Muscle layer of colon (tissue), 2 donors: ENCODE results near the gene MAEA.
"Not testable (repeated sequence)": the region's sequence is repeated elsewhere in the genome, so short reads cannot be mapped to it uniquely, and the experiment has no call there.

Experiments used
- H3K27ac ChIP-seq: one replicate; pipeline ENCODE4 v1.7.0; 2013; ENCODE audit warnings: low read depth, mild to moderate bottlenecking, low read length, moderate library complexity
- H3K27me3 ChIP-seq, 2 donors: one replicate each; pipeline ENCODE4 v1.7.0; 2013; ENCODE audit warnings: low read length in 2 of 2, mild to moderate bottlenecking in 2 of 2; ENCODE audit not compliant: insufficient read depth in 2 of 2, control insufficient read depth in 1 of 2
- H3K36me3 ChIP-seq: one replicate; pipeline ENCODE4 v1.7.0; 2013; ENCODE audit warnings: mild to moderate bottlenecking, low read length; ENCODE audit not compliant: insufficient read depth
- H3K4me1 ChIP-seq: one replicate; pipeline ENCODE4 v1.7.0; 2013; ENCODE audit warnings: mild to moderate bottlenecking, low read length; ENCODE audit not compliant: insufficient read depth
- H3K4me3 ChIP-seq, 2 donors: one replicate each; pipeline ENCODE4 v1.7.0; 2013; ENCODE audit warnings: low read length in 2 of 2, low read depth in 1 of 2, mild to moderate bottlenecking in 1 of 2, moderate library complexity in 1 of 2
- H3K9ac ChIP-seq: one replicate; pipeline ENCODE4 v1.7.0; 2013; ENCODE audit warnings: low read length
- H3K9me3 ChIP-seq: one replicate; pipeline ENCODE4 v1.7.0; 2013; ENCODE audit warnings: mild to moderate bottlenecking, low read length
- donor health status: abdominal sarcoma.
- donor health status: Adenocarcinoma of cecum.

The MAEA gene

DNA sequence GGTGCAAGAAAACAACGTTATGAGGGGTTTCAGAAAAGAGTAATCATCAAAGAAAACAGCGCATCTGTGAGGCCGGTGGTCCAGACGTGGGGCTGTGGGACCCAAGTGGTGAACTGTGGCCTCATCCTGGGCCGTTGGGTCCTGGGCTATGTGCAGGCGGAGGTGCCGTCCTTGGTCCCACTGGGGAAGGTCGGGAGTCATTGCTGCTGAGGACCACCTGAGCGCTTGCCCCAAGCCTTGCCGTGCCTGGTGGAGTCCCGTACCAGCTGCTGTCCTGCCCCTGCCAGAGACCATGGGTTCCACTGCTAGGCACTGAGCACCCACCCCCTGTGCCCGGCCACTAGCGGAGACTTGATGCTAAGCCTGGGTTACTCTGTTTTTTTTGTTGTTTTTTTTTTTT is 31.8 kb downstream of the MAEA start:
- H3K9ac ChIP-seq = no peak overlapping the region
- H3K4me3 ChIP-seq = no peak overlapping the region
- no peaks in the 10 kb centered on the region for H3K4me1 ChIP-seq
- H3K27ac ChIP-seq = no peak overlapping the region
- H3K27me3 ChIP-seq = no peaks in the 10 kb centered on the region
- no peaks in the 10 kb centered on the region for H3K9me3 ChIP-seq
- peaks cover 58% of the 10 kb centered on the region for H3K36me3 ChIP-seq

DNA sequence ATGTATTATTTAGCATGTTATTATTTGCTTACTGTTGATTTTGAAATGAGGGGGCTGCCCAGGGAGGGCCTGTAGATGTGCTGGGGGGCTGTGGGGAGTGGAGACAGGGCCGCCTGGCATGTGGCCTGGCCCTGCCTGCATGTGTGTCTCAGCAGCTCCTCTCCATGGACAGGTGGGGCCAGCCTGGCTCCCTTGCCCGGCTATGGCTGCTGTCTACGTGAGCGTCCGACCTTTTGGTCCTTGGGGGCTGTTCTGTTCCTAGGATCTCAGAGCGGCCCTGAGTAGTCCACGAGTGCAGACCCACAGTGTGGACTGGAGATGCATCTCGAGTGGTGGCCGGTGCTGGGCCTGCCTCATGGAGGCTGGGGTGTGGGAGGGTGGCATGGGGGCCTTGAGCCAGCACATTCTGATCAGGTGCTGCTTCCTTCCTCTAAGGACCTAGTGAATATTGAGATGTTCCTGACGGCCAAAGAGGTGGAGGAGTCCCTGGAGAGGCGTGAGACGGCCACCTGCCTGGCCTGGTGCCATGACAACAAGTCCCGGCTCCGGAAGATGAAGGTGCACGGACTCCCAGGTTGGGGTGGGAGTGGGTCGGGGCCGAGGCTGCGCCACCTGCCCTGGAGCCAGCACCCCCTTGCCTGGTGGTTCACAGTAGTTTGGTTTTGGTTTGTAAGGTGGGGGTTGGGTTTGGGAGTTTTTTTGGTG is 32.4 kb downstream of the MAEA start:
- Histone ChIP-seq H3K4me3 (no peak overlapping the region), H3K9ac (no peak overlapping the region), H3K4me1 (no peaks in the 10 kb centered on the region), H3K27ac (no peak overlapping the region), H3K27me3 (no peaks in the 10 kb centered on the region), H3K9me3 (no peaks in the 10 kb centered on the region), H3K36me3 (peaks cover 61% of the 10 kb centered on the region)

DNA sequence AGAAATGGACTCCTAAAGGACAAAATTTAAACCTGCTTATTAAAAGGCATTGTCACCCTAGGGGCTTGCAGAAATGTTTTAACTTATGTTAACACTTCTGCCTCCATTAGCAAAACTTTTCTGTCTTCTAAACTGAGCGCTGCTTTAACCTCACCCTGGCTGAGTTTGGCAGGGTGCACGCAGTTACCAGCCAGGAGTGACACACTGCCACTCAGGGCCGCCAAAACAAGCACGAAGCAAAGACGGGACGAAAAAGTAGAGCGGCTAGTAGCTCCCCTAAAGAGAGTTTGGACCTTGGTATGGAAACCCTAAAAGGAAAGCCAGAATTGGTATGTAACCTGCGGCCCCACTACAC is 33.6 kb downstream of the MAEA start:
- no peak overlapping the region for H3K9ac ChIP-seq
- H3K4me1 ChIP-seq = no peaks in the 10 kb centered on the region
- H3K36me3 ChIP-seq = peaks cover 62% of the 10 kb centered on the region
- H3K9me3 ChIP-seq = no peaks in the 10 kb centered on the region
- no peak overlapping the region for H3K27ac ChIP-seq
- H3K27me3 ChIP-seq = no peaks in the 10 kb centered on the region
- no peak overlapping the region for H3K4me3 ChIP-seq

DNA sequence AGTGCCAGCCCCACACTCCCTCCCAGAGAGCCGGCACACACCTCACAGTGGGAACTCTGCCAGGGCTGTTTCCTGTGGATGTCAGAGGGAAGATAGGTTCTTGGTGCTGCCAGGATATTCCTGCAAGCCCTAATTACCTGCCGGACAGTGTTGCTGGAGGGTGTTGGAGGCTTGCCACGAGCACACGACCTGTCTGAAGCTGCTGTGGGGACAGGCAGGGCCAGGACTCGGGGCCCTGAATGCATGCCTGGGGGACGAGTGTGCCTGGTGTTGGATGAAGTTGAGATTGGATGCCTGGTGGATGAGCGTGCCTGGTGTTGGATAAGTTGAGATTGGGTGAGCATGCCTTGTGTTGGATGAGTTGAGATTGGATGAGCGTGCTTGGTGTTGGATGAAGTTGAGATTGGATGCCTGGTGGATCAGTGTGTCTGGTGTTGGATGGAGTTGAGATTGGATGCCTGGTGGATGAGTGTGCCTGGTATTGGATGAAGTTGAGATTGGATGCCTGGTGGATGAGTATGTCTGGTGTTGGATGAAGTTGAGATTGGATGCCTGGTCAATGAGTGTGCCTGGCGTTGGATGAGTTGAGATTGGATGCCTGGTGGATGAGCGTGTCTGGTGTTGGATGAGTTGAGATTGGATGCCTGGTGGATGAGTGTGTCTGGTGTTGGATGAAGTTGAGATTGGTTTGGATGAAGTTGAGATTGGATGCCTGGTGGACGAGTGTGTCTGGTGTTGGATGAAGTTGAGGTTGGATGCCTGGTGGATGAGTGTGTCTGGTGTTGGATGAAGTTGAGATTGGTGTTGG is 34.1 kb downstream of the MAEA start:
- Histone ChIP-seq H3K4me3 (no peak overlapping the region), H3K36me3 (peaks cover 57% of the 10 kb centered on the region), H3K27me3 (no peaks in the 10 kb centered on the region), H3K4me1 (no peaks in the 10 kb centered on the region), H3K9ac (no peak overlapping the region), H3K27ac (no peak overlapping the region), H3K9me3 (no peaks in the 10 kb centered on the region)

DNA sequence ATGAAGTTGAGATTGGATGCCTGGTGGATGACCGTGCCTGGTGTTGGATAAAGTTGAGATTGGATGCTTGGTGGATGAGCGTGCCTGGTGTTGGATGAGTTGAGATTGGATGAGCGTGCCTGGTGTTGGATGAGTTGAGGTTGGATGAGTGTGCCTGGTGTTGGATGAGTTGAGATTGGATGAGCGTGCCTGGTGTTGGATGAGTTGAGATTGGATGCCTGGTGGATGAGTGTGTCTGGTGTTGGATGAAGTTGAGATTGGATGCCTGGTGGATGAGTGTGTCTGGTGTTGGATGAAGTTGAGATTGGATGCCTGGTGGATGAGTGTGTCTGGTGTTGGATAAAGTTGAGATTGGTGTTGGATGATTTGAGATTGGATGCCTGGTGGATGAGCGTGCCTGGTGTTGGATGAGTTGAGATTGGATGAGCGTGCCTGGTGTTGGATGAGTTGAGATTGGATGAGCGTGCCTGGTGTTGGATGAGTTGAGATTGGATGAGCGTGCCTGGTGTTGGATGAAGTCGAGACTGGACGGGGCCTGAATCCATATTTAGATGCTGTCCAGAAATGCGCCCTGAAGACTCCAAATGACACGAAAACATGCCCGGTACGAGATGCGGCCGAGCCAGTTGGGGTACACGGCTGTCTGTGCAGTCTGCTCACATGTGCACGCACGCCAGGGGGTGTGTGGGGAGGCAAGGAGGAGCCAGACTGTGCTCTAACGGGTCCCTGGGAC is 34.9 kb downstream of the MAEA start:
- not testable (repeated sequence) for H3K4me3 ChIP-seq, H3K27ac ChIP-seq, H3K9ac ChIP-seq, H3K27me3 ChIP-seq, H3K9me3 ChIP-seq, H3K4me1 ChIP-seq
- H3K36me3 ChIP-seq = peaks cover 55% of the 10 kb centered on the region

DNA sequence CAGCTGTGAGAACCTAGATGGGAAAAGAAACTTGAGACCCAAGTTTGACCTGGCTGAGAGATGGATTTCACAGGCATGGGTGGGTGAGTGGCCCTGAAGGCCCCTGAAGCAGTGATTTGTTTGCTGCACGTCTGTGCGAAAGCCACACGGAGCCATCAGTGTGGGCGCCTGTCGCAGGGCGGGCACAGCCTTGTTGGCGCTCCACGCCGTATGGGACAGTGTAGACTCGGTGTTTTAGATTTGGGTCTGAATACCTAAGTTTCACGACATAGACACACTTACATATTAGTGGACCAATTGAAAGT is 35.4 kb downstream of the MAEA start:
- Histone ChIP-seq H3K36me3 (peaks cover 51% of the 10 kb centered on the region), H3K4me1 (no peaks in the 10 kb centered on the region), H3K27ac (no peak overlapping the region), H3K4me3 (no peak overlapping the region), H3K9me3 (no peaks in the 10 kb centered on the region), H3K9ac (no peak overlapping the region), H3K27me3 (no peaks in the 10 kb centered on the region)

DNA sequence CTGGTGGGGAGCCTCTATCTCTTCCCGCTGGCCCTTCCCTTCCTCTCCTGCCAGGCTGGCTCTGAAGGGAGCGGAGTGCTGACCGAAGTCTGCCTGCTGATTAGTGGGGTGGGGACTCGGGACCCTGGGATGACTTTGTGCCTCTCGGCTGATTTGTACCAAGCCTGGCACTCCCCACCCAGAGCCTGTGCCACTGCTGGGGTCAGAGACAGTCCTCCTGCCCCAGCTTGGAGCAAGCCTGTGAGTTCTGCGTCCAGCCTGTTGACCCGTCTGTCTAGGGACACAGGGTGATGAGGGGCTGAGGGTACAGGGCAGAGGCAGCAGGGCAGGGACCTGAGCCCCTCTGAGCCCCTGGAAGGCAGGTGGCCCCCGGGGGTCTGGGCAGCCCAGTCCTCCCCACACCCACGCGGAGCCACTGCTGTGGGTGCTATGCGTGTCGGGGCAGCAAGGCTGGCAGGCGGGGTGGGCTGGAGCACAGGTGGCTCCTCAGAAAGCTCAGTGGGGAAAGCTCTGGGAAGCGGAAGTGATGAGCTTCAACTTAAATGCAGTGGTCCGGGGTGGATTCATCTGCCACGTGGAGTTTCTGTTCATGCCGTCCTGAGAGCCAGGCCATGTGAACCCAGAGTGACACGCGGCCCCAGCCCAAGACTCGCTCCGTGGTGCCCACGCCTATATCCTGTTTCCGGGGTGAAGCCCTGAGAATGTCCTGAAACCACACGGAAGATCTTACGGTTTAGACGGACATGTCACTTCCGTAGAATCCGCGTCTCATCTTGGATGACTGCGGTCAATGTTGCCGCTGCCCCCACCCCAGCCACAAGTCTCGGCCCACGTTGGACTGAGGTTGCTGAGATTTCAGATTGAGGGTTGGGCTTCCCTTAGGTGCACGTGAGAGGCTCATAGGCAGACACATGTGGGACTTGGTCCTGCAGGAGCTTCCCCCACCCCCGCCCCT is 36.3 kb downstream of the MAEA start:
- no peaks in the 10 kb centered on the region for H3K9me3 ChIP-seq
- H3K36me3 ChIP-seq = peaks cover 47% of the 10 kb centered on the region
- H3K27me3 ChIP-seq = no peaks in the 10 kb centered on the region
- H3K4me1 ChIP-seq = no peaks in the 10 kb centered on the region
- H3K27ac ChIP-seq = no peak overlapping the region
- no peak overlapping the region for H3K9ac ChIP-seq
- no peak overlapping the region for H3K4me3 ChIP-seq

DNA sequence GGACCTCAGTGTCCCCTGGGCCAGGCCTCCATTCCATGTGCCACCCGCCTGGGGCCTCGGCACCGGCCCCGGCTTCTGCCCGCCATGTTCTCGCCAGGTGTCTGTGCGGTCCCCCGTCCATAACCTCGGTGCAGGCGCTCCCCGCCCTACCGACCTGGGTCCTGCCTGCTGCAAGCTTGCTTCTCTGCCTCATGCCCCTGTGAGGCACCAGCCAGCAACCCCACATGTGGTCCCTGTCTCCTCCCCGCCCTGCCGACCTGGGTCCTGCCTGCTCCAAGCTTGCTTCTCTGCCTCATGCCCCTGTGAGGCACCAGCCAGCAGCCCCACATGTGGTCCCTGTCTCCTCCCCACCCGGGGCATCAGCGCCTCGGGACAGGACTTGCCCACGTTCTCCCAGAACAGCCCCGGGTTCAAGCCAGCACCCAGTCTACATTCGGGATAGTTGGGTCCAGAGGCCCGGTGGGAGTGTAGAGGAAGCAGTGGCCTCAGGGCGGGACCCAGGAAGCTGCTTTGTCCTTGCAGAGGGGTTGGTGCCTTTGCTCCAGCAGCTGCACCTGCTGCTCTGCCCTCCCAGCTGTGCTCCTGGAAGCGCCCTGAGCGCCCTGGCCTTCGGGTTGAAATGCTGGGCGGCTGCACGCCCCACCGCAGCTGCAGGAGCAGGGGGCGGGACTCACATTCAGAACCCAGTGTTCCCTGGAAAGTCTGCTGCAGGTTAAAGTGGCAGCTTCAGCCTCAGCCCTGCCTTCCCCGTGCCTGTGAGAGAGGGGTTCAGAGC is 37.2 kb downstream of the MAEA start:
- no peak overlapping the region for H3K9ac ChIP-seq
- H3K27me3 ChIP-seq = no peaks in the 10 kb centered on the region
- H3K4me1 ChIP-seq = no peaks in the 10 kb centered on the region
- no peaks in the 10 kb centered on the region for H3K9me3 ChIP-seq
- no peak overlapping the region for H3K27ac ChIP-seq
- no peak overlapping the region for H3K4me3 ChIP-seq
- H3K36me3 ChIP-seq = peaks cover 47% of the 10 kb centered on the region

DNA sequence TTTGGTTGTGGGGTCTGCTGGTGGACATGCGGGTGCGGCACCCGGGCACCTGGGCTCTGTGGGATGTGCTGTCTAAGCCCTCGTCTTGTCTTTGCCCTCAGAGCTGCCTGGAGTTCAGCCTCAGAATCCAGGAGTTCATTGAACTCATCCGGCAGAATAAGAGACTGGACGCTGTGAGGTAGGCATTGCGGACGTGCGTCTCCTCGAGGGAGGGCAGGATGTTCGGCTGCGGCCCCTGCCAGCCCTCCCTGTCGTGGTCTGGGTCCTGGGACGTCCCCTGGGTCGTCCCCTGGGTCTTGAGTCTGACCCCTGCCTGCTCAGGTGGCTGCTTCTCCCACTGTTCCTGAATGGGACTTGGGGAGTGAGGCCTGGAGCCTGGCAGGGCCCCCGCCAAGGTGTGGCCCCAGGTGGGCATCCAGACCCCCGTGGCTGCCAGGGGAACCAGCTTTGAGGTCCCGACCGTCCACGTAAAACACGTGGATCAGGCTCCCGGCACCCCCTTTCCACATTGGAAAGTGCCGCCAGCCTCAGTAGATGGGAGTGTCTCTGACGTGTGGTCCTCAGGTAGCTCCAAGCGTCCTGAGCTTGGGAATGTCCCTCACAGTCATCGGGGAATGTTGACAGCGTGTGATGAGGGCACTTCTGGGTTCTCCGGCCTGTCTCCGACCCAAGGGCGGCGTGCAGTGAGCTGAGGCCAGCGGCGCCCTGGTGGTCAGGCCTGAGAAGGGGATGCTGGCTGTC is 38.0 kb downstream of the MAEA start:
- Histone ChIP-seq H3K4me1 (no peaks in the 10 kb centered on the region), H3K9me3 (no peaks in the 10 kb centered on the region), H3K9ac (no peak overlapping the region), H3K27me3 (no peaks in the 10 kb centered on the region), H3K27ac (no peak overlapping the region), H3K36me3 (peaks cover 40% of the 10 kb centered on the region), H3K4me3 (no peak overlapping the region)
